Hematopoietic multipotent progenitor cell treated with erythropoietin and hydrocortisone succinate and interleukin-3 and kit ligand, for 6 days (in vitro differentiated cells): ENCODE results near the gene SNAP47.
"Not testable (repeated sequence)": the region's sequence is repeated elsewhere in the genome, so short reads cannot be mapped to it uniquely, and the experiment has no call there.

Source experiments
- DNase-seq: peaks from one replicate; pipeline ENCODE4 v3.0.0-alpha.2; 2015

Gene SNAP47, protein sequence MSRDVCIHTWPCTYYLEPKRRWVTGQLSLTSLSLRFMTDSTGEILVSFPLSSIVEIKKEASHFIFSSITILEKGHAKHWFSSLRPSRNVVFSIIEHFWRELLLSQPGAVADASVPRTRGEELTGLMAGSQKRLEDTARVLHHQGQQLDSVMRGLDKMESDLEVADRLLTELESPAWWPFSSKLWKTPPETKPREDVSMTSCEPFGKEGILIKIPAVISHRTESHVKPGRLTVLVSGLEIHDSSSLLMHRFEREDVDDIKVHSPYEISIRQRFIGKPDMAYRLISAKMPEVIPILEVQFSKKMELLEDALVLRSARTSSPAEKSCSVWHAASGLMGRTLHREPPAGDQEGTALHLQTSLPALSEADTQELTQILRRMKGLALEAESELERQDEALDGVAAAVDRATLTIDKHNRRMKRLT

DNA sequence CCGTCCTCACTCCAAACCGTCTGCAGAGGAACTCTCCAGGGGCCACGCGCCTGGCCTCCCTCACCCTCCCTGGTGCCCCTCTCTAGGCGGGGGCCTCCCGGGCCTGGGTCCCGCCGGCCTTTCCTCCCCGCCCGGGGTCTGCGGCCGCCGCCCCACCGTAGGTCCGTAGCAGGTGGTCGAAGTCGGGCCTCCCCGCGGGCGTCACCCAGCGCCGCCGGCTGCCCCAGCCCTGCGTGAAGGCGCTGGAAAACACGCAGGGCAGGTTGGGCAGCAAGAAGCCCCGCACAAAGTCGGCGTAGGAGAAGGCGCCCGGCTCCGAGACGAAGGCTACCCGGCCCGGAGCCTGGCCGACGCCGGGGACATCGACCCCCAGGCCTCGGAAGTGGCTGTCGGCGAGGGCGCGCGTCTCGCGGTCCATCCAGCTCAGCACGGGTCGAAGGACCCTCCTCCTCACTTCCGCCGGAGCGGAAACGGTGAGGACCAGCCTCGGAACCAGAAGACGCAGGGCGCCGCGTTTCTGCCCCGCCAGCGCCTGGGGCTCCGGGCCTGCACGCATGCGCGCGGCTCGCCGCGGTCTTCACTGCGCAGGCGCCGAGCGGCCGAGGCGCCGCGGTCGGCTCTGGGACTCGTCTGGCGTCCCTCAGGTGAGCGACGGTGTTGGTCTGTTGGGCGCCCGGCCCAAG lies at the start of gene SNAP47, which contains the start of gene JMJD4:
Gene SNAP47 (plus strand): TSS at position 580 of the 683 bp plus-strand sequence. CDS start 12,302 bp downstream, outside the sequence.
Gene JMJD4 (minus strand): TSS at position 447 of the 683 bp plus-strand sequence. CDS start 29 bp downstream, at position 418.
- DNase-seq = peak; percentile 95

- no peak for DNase-seq
These were observed 49.4 kb upstream of the SNAP47 start for GRCh38 chr1:227685807-227686206.

DNA sequence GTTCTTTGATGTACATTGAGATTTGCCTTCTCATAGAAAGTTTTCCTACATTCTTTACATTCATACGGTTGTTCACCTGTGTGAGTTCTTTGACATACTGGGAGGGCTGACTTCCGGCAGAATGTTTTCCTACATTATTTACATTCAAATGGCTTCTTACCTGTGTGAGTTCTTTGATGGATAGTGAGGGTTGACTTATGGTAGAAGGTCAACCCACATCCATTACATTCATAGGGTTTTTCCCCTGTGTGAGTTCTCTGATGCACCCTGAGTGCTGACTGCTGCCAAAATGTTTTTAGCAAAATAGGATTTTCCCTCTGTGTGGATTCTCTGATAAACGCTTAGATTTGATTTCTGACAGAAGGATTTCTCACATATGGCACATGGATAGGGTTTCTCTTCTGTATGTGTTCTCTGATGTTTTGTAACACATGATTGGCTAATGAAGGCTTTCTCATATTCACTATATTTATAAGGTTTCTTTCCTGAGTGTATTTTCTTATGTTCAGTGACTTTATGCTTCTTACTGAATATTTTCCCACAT lies 37.8 kb upstream of the SNAP47 start:
- no peak for DNase-seq

GRCh38 chr1:227701631-227702030 lies 33.6 kb upstream of the SNAP47 start:
- DNase-seq = not testable (repeated sequence)

GRCh38 chr1:227707846-227708245 lies 27.4 kb upstream of the SNAP47 start:
- no peak for DNase-seq

- DNase-seq = no peak
These were observed 25.8 kb upstream of the SNAP47 start for GRCh38 chr1:227709451-227709850.

GRCh38 chr1:227710474-227710873 lies 24.8 kb upstream of the SNAP47 start:
- not testable (repeated sequence) for DNase-seq

- no peak for DNase-seq
These were observed 22.6 kb upstream of the SNAP47 start for GRCh38 chr1:227712648-227713047.

GRCh38 chr1:227718932-227719331 lies 16.3 kb upstream of the SNAP47 start:
- DNase-seq = no peak

GRCh38 chr1:227723474-227723873 lies 11.8 kb upstream of the SNAP47 start:
- no peak for DNase-seq

- no peak for DNase-seq
These were observed 10.2 kb upstream of the SNAP47 start for GRCh38 chr1:227725046-227725445.

DNA sequence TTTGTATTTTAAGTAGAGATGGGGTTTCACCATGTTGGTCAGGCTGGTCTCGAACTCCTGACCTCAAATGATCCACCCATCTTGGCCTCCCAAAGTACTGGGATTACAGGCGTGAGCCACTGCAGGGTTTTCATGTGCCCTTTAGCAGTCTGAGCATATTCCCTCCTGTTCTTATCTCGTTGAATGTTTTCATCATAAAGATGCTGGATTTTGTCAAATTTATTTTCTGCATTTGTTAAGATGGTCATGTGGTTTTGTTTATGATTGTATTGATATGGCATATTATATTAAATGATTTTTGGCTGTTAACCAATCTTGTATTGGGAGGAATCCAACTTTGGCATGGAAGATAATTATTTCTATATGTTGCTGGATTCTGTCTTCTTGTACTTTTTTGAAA lies 8.9 kb upstream of the SNAP47 start:
- no peak for DNase-seq

- DNase-seq = no peak
These were observed 8.2 kb upstream of the SNAP47 start for GRCh38 chr1:227726924-227727599.

GRCh38 chr1:227728059-227728891 lies 7.0 kb upstream of the SNAP47 start:
- DNase-seq = peak; percentile 81

GRCh38 chr1:227728892-227729143 lies 6.4 kb upstream of the SNAP47 start:
- no peak for DNase-seq

GRCh38 chr1:227729144-227729880 lies 5.9 kb upstream of the SNAP47 start:
- DNase-seq = no peak

- DNase-seq = peak; percentile 82
These were observed 5.2 kb upstream of the SNAP47 start for GRCh38 chr1:227729881-227730629.

DNA sequence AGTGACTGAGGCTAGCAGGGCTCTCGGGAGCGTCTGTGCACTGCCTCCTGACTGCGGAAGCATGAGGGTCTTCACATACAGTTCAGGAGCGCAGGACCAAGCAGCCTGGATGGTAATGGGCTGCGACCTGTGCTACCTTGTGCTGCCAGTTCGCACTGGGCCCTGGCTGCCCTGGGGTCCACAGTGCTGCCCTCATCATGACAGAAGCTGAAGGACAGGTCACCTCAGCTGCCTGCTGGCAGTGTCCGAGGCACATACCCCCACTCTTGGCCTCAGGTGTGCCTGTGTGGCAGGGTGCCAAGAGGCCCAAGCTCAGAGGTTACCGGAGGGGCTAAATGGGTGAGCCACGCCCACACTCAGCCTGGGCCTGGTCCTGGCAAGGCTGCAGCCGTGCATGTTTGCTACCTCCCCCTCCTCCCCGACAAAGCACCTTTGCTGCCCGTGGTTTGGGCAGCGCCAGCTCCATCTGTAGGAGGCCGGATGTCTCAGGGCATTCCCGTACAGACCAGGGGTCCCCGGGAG lies 4.5 kb upstream of the SNAP47 start:
- DNase-seq = no peak

DNA sequence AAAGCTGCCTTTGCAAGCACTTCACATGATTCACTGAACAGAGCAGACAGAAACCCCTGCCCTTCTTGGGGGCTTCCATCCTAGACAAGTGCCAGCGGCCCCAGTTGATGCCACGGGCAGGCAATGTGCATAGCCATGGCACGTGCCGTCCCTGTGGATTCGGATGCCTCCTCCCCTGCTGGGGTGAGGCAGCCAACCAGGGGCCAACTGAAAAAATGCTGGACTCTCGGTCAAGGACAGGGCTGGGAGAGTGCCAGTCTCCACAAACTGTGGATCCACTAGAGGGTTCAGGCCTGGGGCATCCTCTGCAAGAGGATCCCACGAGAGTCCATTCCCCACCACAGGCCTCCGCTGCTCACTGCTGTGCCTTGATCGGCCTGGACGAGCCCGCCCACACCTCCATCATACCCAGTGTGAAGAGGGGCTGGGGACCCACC lies 4.0 kb upstream of the SNAP47 start:
- DNase-seq = no peak

DNA sequence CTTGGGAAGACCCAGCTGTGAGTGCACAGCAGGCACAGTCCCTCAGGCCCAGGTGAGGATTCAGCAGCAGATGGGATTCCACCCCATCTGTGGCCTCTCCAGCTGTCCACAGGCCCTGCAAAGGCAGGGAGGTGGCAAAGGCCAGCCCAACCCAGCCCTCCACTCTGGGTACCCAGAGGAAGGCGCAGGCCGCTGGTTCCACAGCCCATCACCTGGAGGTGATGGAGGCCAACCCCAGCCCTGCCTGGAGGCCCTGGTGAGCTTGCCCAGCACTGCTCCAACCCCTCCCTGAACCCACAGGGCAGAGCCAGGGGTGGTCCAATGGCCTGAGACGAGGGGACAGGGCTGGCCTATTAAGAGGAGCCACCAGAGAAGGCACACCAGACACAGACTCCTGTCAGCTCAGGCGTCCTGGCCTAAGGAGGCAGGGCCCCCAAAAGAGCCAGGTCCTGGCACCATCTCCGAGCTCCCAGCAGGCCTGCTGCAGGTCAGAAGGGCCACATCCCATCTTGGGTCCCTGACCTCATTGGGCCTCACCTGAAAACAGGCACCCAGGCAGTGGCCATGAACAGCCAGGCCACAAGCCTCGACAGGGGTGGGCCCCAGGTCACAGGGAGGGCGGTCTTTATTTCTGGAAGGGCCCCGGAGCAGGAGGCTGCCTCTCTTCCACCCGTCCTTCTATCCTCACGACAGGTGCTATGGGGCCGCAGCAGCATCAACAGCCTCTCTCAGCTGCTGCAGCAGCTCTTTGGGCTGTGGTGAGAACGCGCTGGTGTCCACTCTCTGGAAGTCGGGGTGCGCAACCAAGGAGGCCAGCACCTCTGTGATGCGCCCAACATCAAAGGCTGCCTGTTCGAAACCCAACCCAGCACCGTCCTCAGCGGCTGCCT lies 3.3 kb upstream of the SNAP47 start:
- no peak for DNase-seq
